H9 (cell line): Measurements from ENCODE around the gene WAC. TPM values are rescaled to one million over a fixed set of nuclear protein-coding genes. Genes with fewer than 3 reads are reported as not detected.
A peak's percentile ranks its signal among the peaks of the same experiment; 100 is the strongest.

Source experiments
- DNase-seq: peaks from one replicate; pipeline ENCODE4 v3.0.0-alpha.2; 2017
- H2AFZ ChIP-seq: one replicate; pipeline ENCODE4 v1.6.1; 2013; ENCODE audit warnings: mild to moderate bottlenecking, low read length, control low read depth, moderate library complexity
- H2AK5ac ChIP-seq: 2 replicates; pipeline ENCODE4 v1.6.1; 2013; ENCODE audit warnings: low read length, control low read depth, mixed read lengths; ENCODE audit not compliant: insufficient read length
- H2BK120ac ChIP-seq: one replicate; pipeline ENCODE4 v1.6.1; 2013; ENCODE audit warnings: low read depth, mild to moderate bottlenecking, low read length, control low read depth, inconsistent platforms; ENCODE audit not compliant: poor library complexity, severe bottlenecking
- H2BK12ac ChIP-seq: 2 replicates; pipeline ENCODE4 v1.6.1; 2013; ENCODE audit warnings: low read length, control low read depth, mixed read lengths, low read depth; ENCODE audit not compliant: insufficient read length
- H2BK15ac ChIP-seq: 2 replicates; pipeline ENCODE4 v1.6.1; 2013; ENCODE audit warnings: low read depth, low read length, control low read depth
- H2BK20ac ChIP-seq: one replicate; pipeline ENCODE4 v1.6.1; 2013; ENCODE audit warnings: low read depth, mild to moderate bottlenecking, low read length, control low read depth, inconsistent platforms; ENCODE audit not compliant: poor library complexity, severe bottlenecking
- H2BK5ac ChIP-seq: 2 replicates; pipeline ENCODE4 v1.6.1; 2013; ENCODE audit warnings: low read length, control low read depth, mixed read lengths; ENCODE audit not compliant: insufficient read length
- H3K14ac ChIP-seq: 2 replicates; pipeline ENCODE4 v1.6.1; 2013; ENCODE audit warnings: low read length, control low read depth; ENCODE audit not compliant: insufficient read depth
- H3K18ac ChIP-seq: 2 replicates; pipeline ENCODE4 v1.6.1; 2013; ENCODE audit warnings: low read depth, mild to moderate bottlenecking, mixed read lengths, low read length, control low read depth; ENCODE audit not compliant: insufficient read length
- H3K23ac ChIP-seq: 2 replicates; pipeline ENCODE4 v1.6.1; 2013; ENCODE audit warnings: low read length, control low read depth, mixed read lengths, low read depth; ENCODE audit not compliant: insufficient read length
- H3K23me2 ChIP-seq: 2 replicates; pipeline ENCODE4 v1.6.1; 2013; ENCODE audit warnings: low read depth, mild to moderate bottlenecking, mixed read lengths, low read length, control low read depth; ENCODE audit not compliant: insufficient read length, poor library complexity, severe bottlenecking
- H3K27ac ChIP-seq: 2 replicates; pipeline ENCODE4 v1.5.1; 2013; ENCODE audit warnings: low read length, control low read depth, mixed read lengths, low read depth; ENCODE audit not compliant: insufficient read length
- H3K27me3 ChIP-seq: 2 replicates; pipeline ENCODE4 v1.6.1; 2013; ENCODE audit warnings: low read length, control low read depth, inconsistent platforms; ENCODE audit not compliant: insufficient read depth
- H3K4ac ChIP-seq: 2 replicates; pipeline ENCODE4 v1.6.1; 2013; ENCODE audit warnings: low read depth, mild to moderate bottlenecking, control low read depth, inconsistent platforms, low read length, moderate library complexity
- H3K4me1 ChIP-seq: 2 replicates; pipeline ENCODE4 v1.6.1; 2013; ENCODE audit warnings: low read length, control low read depth, inconsistent platforms; ENCODE audit not compliant: insufficient read depth
- H3K4me2 ChIP-seq: 2 replicates; pipeline ENCODE4 v1.6.1; 2013; ENCODE audit warnings: low read length, control low read depth, mixed read lengths; ENCODE audit not compliant: insufficient read length, insufficient read depth
- H3K56ac ChIP-seq: 2 replicates; pipeline ENCODE4 v1.6.1; 2013; ENCODE audit warnings: low read depth, mild to moderate bottlenecking, mixed read lengths, low read length, control low read depth; ENCODE audit not compliant: insufficient read length
- H3K79me1 ChIP-seq: 2 replicates; pipeline ENCODE4 v1.6.1; 2013; ENCODE audit warnings: low read depth, mild to moderate bottlenecking, moderate library complexity, low read length, control low read depth, inconsistent platforms; ENCODE audit not compliant: insufficient read depth, poor library complexity, severe bottlenecking
- H3K79me2 ChIP-seq: 2 replicates; pipeline ENCODE4 v1.6.1; 2013; ENCODE audit warnings: low read length, control low read depth, inconsistent platforms; ENCODE audit not compliant: insufficient read depth
- H3K9ac ChIP-seq: 2 replicates; pipeline ENCODE4 v1.6.1; 2013; ENCODE audit warnings: low read length, control low read depth, mixed read lengths; ENCODE audit not compliant: insufficient read length; ENCODE audit errors: extremely low read depth
- H3K9me3 ChIP-seq: one replicate; pipeline ENCODE4 v1.6.1; 2013; ENCODE audit warnings: low read depth, low read length, inconsistent platforms; ENCODE audit not compliant: control insufficient read depth
- H3T11ph ChIP-seq: one replicate; pipeline ENCODE4 v1.6.1; 2013; ENCODE audit warnings: mild to moderate bottlenecking, low read length, control low read depth, inconsistent platforms
- H4K20me1 ChIP-seq: one replicate; pipeline ENCODE4 v1.6.1; 2013; ENCODE audit not compliant: control insufficient read depth, insufficient read length, insufficient read depth
- H4K5ac ChIP-seq: 2 replicates; pipeline ENCODE4 v1.6.1; 2013; ENCODE audit warnings: low read depth, mild to moderate bottlenecking, mixed read lengths, low read length, control low read depth; ENCODE audit not compliant: insufficient read length
- H4K8ac ChIP-seq: replicated peaks from 2 replicates; pipeline ENCODE4 v1.6.1; 2013; ENCODE audit warnings: low read length, control low read depth, mixed read lengths, low read depth; ENCODE audit not compliant: insufficient read length
- H4K91ac ChIP-seq: 2 replicates; pipeline ENCODE4 v1.6.1; 2013; ENCODE audit warnings: low read depth, mild to moderate bottlenecking, moderate library complexity, mixed read lengths, low read length, control low read depth; ENCODE audit not compliant: insufficient read length
- H3K27ac Mint-ChIP-seq, 3 experiments: 2 replicates in 2 of 3; 3 replicates in 1 of 3; pipeline ENCODE4 v1.8.0; 2020 to 2021; ENCODE audit warnings: mixed read lengths in 3 of 3, mild to moderate bottlenecking in 1 of 3, moderate library complexity in 1 of 3
- H3K27me3 Mint-ChIP-seq: 2 replicates; pipeline ENCODE4 v1.8.0; 2021; ENCODE audit warnings: low read depth, mild to moderate bottlenecking, moderate library complexity, mixed read lengths
- H3K36me3 Mint-ChIP-seq, 3 experiments: 2 replicates in 2 of 3; 3 replicates in 1 of 3; pipeline ENCODE4 v1.8.0; 2020 to 2021; ENCODE audit warnings: low read depth in 3 of 3, mixed read lengths in 3 of 3; ENCODE audit not compliant: insufficient read depth in 1 of 3
- H3K4me1 Mint-ChIP-seq, 2 experiments: 2 replicates each; pipeline ENCODE4 v1.8.0; 2020; ENCODE audit warnings: mixed read lengths in 2 of 2
- H3K4me3 Mint-ChIP-seq, 2 experiments: 2 replicates in 1 of 2; 3 replicates in 1 of 2; pipeline ENCODE4 v1.8.0; 2020 to 2021; ENCODE audit warnings: mild to moderate bottlenecking in 2 of 2, mixed read lengths in 2 of 2, moderate library complexity in 1 of 2
- H3K9me3 Mint-ChIP-seq, 2 experiments: 2 replicates in 1 of 2; 3 replicates in 1 of 2; pipeline ENCODE4 v1.8.0; 2020; ENCODE audit warnings: mild to moderate bottlenecking in 2 of 2, mixed read lengths in 2 of 2, moderate library complexity in 1 of 2
- WGBS: extraction: QIAGEN DNeasy Blood & Tissue Kit; methylation state at CpG from one replicate; pipeline ENCODE4 v1.1.7; 2013; ENCODE audit warnings: missing lambda C conversion rate, low lambda C conversion rate, mixed read lengths; ENCODE audit not compliant: insufficient read length; ENCODE audit errors: extremely low coverage; 5-methylcytosine and 5-hydroxymethylcytosine counted together
- total RNA-seq: library from RNA; stranded (reverse); gene quantifications from 2 replicates; pipeline ENCODE4 v1.2.1, GENCODE V29; 2021
- TF ChIP-seq, protein P1 (sequence below): fragments of 200-600 bp; sonication (generic); conservative IDR thresholded peaks from 3 replicates; pipeline ENCODE4 v1.8.0; 2021; ENCODE audit warnings: antibody characterized with exemption, mild to moderate bottlenecking

The WAC gene
- total RNA-seq, 1 experiment from 2014 or later = 130 TPM

DNA sequence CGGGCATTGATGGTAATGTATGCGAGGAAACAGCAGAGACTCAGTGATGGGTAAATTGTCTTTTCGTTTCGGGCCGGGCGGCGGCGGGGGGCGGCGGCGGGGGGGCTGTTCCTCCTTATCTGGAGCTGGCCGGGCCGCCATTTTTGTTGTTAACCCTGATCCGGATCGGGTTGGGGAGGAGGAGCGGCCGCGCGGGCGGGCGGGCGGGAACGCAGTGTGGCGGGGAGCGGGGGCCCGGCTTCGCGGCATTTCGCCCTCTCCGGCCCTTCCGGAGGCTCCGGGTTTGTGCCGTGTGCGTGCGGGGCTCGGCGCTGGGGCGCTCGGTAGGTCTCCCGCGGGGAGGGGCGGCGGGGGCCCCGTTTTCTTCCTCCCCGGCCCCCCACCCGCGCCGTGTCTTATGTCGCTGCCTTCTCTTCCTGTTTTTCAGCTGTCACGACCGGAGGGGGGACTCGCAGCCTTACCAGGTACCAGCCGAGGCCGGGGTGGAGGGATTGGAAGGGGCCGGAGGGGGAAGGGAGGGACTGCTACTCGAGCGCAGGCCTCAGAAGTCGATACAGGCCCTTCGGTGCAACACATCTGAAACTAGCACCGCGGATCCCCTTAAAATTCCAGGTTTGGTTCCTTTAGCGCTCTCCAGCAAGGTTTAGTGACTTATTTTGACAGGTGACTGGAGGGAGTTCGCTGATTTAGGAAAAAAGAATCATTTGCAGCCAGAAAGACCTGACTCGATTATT is 820 bp downstream of the WAC start:
- H2BK120ac ChIP-seq = no peak overlapping the region
- peaks cover 16% of the 10 kb centered on the region; the same call in 1 of the 2 replicates for H3K79me2 ChIP-seq
- H2BK12ac ChIP-seq = no peak overlapping the region
- no peaks in the 10 kb centered on the region for H3K27me3 ChIP-seq
- no peak overlapping the region for H4K91ac ChIP-seq
- H3K79me1 ChIP-seq = peaks cover 9% of the 10 kb centered on the region
- H3K4ac ChIP-seq = no peak overlapping the region; the same call in 1 of the 2 replicates
- H3K4me1 Mint-ChIP-seq = peaks cover 32 to 41% of the 10 kb centered on the region in 2 experiments
- no peak overlapping the region for H4K8ac ChIP-seq
- TF ChIP-seq, protein P1, sequence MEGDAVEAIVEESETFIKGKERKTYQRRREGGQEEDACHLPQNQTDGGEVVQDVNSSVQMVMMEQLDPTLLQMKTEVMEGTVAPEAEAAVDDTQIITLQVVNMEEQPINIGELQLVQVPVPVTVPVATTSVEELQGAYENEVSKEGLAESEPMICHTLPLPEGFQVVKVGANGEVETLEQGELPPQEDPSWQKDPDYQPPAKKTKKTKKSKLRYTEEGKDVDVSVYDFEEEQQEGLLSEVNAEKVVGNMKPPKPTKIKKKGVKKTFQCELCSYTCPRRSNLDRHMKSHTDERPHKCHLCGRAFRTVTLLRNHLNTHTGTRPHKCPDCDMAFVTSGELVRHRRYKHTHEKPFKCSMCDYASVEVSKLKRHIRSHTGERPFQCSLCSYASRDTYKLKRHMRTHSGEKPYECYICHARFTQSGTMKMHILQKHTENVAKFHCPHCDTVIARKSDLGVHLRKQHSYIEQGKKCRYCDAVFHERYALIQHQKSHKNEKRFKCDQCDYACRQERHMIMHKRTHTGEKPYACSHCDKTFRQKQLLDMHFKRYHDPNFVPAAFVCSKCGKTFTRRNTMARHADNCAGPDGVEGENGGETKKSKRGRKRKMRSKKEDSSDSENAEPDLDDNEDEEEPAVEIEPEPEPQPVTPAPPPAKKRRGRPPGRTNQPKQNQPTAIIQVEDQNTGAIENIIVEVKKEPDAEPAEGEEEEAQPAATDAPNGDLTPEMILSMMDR = no peak
- peak overlapping the region; percentile 98 for H3K4me3 Mint-ChIP-seq
- peak overlapping the region; percentile 54 for H3K27ac ChIP-seq
- no peaks in the 10 kb centered on the region; the same call in 1 of the 2 replicates for H3K27me3 Mint-ChIP-seq
- no peak overlapping the region for H4K5ac ChIP-seq
- no peaks in the 10 kb centered on the region for H3K9me3 Mint-ChIP-seq
- H3K36me3 Mint-ChIP-seq = peaks cover 41 to 50% (median 48%) of the 10 kb centered on the region in 3 experiments
- no peak overlapping the region for H2AFZ ChIP-seq
- peak; percentile 50 for DNase-seq
- peak overlapping the region; percentile 81 for H3K18ac ChIP-seq
- H2BK5ac ChIP-seq = no peak overlapping the region
- no CpG with 5 or more reads among the region's 64 CpGs for WGBS
- H3K23me2 ChIP-seq = peaks cover 9% of the 10 kb centered on the region
- no peak overlapping the region for H2AK5ac ChIP-seq
- H3K27ac Mint-ChIP-seq = peak overlapping the region; percentile 94 to 99 (median 95)
- no peak overlapping the region for H2BK20ac ChIP-seq
- H3K9ac ChIP-seq = peak overlapping the region; percentile 99
- H3K14ac ChIP-seq = peak overlapping the region; percentile 96
- no peak overlapping the region for H2BK15ac ChIP-seq
- no peak overlapping the region for H3K23ac ChIP-seq
- H3K56ac ChIP-seq = peak overlapping the region; percentile 40
- no peak overlapping the region for H3T11ph ChIP-seq
- no peaks in the 10 kb centered on the region for H3K4me1 ChIP-seq
- H3K4me2 ChIP-seq = peak overlapping the region; percentile 89
- no peaks in the 10 kb centered on the region for H3K9me3 ChIP-seq
- H4K20me1 ChIP-seq = no peaks in the 10 kb centered on the region
